ENCODE data around the gene CYGB.

CYGB gene

DNA sequence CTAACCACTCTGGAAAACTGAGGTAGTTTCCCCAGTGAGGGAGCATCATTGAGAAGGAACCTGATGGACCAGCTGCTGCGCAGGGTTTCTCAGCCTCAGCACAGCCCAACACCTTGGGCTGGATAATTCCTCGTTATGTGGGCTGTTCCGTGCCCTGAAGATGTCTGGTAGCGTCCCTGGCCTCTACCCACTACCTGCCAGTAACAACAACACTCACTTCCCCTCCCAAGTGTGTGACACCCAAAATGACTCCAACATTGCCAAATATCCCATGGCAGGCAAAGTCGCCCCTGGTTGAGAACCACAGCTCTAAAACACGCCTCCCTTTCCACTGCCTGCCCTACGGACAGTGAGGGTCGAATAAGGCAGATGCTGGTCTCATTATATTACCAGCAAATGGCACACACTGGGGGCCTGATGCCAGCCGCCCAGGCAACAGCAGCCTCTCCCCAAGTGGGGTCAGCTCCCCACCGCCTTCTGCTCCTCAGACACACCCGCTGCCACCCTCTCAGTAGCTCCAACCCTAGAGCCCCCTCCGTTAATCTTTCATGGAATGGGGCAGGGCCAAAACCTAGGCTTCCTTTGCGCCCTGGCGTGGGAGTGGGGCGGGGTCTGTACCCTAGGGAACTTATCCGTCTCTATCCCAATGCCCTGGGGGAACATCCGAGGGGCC is 37.3 kb downstream of the CYGB start:
- TF ChIP-seq TAF1 (IDR thresholded peaks at IDR 0.05; ENCODE audit: borderline replicate concordance, insufficient read depth, low read length) (no peak), SIN3A (IDR thresholded peaks at IDR 0.05; ENCODE audit: borderline replicate concordance, insufficient read depth, low read length) (no peak), POLR2AphosphoS5 (IDR thresholded peaks at IDR 0.05; ENCODE audit: low read depth, low read length) (no peak), FOXP2 (optimal IDR thresholded peaks at IDR 0.05; ENCODE audit: borderline replicate concordance, extremely low read depth, extremely low read length, insufficient read depth) (no peak)
- TF ChIP-seq, protein P1, sequence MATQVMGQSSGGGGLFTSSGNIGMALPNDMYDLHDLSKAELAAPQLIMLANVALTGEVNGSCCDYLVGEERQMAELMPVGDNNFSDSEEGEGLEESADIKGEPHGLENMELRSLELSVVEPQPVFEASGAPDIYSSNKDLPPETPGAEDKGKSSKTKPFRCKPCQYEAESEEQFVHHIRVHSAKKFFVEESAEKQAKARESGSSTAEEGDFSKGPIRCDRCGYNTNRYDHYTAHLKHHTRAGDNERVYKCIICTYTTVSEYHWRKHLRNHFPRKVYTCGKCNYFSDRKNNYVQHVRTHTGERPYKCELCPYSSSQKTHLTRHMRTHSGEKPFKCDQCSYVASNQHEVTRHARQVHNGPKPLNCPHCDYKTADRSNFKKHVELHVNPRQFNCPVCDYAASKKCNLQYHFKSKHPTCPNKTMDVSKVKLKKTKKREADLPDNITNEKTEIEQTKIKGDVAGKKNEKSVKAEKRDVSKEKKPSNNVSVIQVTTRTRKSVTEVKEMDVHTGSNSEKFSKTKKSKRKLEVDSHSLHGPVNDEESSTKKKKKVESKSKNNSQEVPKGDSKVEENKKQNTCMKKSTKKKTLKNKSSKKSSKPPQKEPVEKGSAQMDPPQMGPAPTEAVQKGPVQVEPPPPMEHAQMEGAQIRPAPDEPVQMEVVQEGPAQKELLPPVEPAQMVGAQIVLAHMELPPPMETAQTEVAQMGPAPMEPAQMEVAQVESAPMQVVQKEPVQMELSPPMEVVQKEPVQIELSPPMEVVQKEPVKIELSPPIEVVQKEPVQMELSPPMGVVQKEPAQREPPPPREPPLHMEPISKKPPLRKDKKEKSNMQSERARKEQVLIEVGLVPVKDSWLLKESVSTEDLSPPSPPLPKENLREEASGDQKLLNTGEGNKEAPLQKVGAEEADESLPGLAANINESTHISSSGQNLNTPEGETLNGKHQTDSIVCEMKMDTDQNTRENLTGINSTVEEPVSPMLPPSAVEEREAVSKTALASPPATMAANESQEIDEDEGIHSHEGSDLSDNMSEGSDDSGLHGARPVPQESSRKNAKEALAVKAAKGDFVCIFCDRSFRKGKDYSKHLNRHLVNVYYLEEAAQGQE (IDR thresholded peaks at IDR 0.05; ENCODE audit: insufficient read depth in 1 of 2, low read depth in 2 of 2, low read length in 2 of 2): no peak

- TF ChIP-seq FOXP2 (optimal IDR thresholded peaks at IDR 0.05; ENCODE audit: borderline replicate concordance, extremely low read depth, extremely low read length, insufficient read depth) (no peak), SIN3A (IDR thresholded peaks at IDR 0.05; ENCODE audit: borderline replicate concordance, insufficient read depth, low read length) (no peak), TAF1 (IDR thresholded peaks at IDR 0.05; ENCODE audit: borderline replicate concordance, insufficient read depth, low read length) (no peak), POLR2AphosphoS5 (IDR thresholded peaks at IDR 0.05; ENCODE audit: low read depth, low read length) (no peak)
- TF ChIP-seq, protein P1 (IDR thresholded peaks at IDR 0.05; ENCODE audit: insufficient read depth in 1 of 2, low read depth in 2 of 2, low read length in 2 of 2): no peak
Observed at GRCh38 chr17:76499267-76499667, 38.2 kb downstream of the CYGB start.

GRCh38 chr17:76498876-76499251 is 38.6 kb downstream of the CYGB start:
- TF ChIP-seq, protein P1 (IDR thresholded peaks at IDR 0.05; ENCODE audit: insufficient read depth in 1 of 2, low read depth in 2 of 2, low read length in 2 of 2): no peak
- TF ChIP-seq TAF1 (IDR thresholded peaks at IDR 0.05; ENCODE audit: borderline replicate concordance, insufficient read depth, low read length) (no peak), FOXP2 (optimal IDR thresholded peaks at IDR 0.05; ENCODE audit: borderline replicate concordance, extremely low read depth, extremely low read length, insufficient read depth) (no peak), POLR2AphosphoS5 (IDR thresholded peaks at IDR 0.05; ENCODE audit: low read depth, low read length) (no peak), SIN3A (IDR thresholded peaks at IDR 0.05; ENCODE audit: borderline replicate concordance, insufficient read depth, low read length) (no peak)

DNA sequence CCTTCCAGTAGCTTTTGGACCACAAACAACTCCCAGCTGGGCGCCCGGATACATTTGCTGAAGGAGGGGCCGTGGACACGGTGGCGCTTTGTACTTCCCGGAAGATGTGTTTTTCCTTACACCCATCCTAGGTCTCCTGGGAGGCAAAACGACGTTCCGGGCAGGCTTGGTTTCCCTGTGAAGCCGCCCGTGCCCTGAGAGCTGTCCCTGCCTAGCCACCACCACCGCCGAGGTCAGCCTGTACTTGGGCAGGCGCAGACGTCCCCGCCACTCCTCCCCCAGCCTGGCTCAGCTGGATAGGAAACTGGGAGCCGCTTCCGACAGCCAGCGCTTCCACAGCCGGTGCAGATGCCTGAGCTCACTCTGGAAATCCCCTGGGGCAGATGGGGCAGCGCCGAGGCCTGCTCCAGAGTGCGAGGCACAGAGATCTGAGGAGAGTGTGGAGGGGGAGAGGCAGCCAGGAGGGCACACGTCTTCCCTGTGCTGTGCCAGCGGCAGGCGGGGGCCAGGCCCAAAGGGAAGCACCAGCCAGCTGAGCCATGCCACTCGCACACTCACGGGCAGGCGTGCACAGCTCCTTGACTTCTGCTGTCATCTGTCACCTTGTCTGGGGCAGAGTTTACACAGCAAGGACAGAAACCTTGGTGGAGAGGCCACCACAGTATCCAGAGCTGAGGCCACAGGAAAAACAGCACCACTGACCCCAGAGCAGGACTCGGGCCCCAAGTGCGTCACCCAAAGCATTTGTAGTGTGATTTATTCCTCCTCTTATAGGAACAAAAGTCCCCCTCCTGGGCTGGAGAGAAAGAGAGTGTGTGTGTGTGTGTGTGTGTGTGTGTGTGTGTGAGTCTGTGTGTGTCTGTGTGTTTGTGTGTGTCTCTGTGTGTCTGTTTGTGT is 39.3 kb downstream of the CYGB start:
- TF ChIP-seq FOXP2 (optimal IDR thresholded peaks at IDR 0.05; ENCODE audit: borderline replicate concordance, extremely low read depth, extremely low read length, insufficient read depth) (peak; percentile 36), POLR2AphosphoS5 (IDR thresholded peaks at IDR 0.05; ENCODE audit: low read depth, low read length) (no peak), SIN3A (IDR thresholded peaks at IDR 0.05; ENCODE audit: borderline replicate concordance, insufficient read depth, low read length) (no peak)

GRCh38 chr17:76497699-76497978 is 39.9 kb downstream of the CYGB start:
- no peak for TF ChIP-seq TAF1 (IDR thresholded peaks at IDR 0.05; ENCODE audit: borderline replicate concordance, insufficient read depth, low read length)
- TF ChIP-seq, protein P1 (IDR thresholded peaks at IDR 0.05; ENCODE audit: insufficient read depth in 1 of 2, low read depth in 2 of 2, low read length in 2 of 2): no peak
- no peak for TF ChIP-seq POLR2AphosphoS5 (IDR thresholded peaks at IDR 0.05; ENCODE audit: low read depth, low read length)
- TF ChIP-seq FOXP2 (optimal IDR thresholded peaks at IDR 0.05; ENCODE audit: borderline replicate concordance, extremely low read depth, extremely low read length, insufficient read depth): no peak
- TF ChIP-seq SIN3A (IDR thresholded peaks at IDR 0.05; ENCODE audit: borderline replicate concordance, insufficient read depth, low read length): no peak
